Heart left ventricle (tissue), 16 donors: ENCODE measurements around the gene MXRA7. TPM values are rescaled to one million over a fixed set of nuclear protein-coding genes. Genes with fewer than 3 reads are reported as not detected.
A peak's percentile ranks its signal among the peaks of the same experiment; 100 is the strongest.
"Not testable (repeated sequence)": the region's sequence is repeated elsewhere in the genome, so short reads cannot be mapped to it uniquely, and the experiment has no call there.

ENCODE experiments used
- ATAC-seq, 4 donors: fragments of 200-7000 bp; cut with Tn5 transposase; one replicate each; pipeline ENCODE4 v1.9.1; 2020 to 2022; ENCODE audit warnings: moderate library complexity in 4 of 4, mild to moderate bottlenecking in 3 of 4, moderate number of reproducible peaks in 1 of 4
- DNase-seq, 5 donors: peaks; one replicate each; pipeline ENCODE4 v3.0.0-alpha.2; 2020
- H3K27ac ChIP-seq, 12 donors: fragments of 200-600 bp; sonication (generic) in 4 of 12; one replicate each; pipeline versions ENCODE4 v1.5.0 to v1.8.0; 2016 to 2022; ENCODE audit warnings: mild to moderate bottlenecking in 2 of 12
- H3K27me3 ChIP-seq, 9 donors: fragments of 200-600 bp; sonication (generic) in 2 of 9; one replicate each; pipeline versions ENCODE4 v1.5.1 to v1.8.0; 2016 to 2022; ENCODE audit warnings: mild to moderate bottlenecking in 3 of 9
- H3K36me3 ChIP-seq, 9 donors: fragments of 200-600 bp; sonication (generic) in 2 of 9; one replicate each; pipeline versions ENCODE4 v1.5.0 to v1.8.0; 2018 to 2022; ENCODE audit warnings: mild to moderate bottlenecking in 2 of 9
- H3K4me1 ChIP-seq, 12 donors: fragments of 200-600 bp; sonication (generic) in 4 of 12; one replicate each; pipeline versions ENCODE4 v1.5.0 to v1.8.0; 2016 to 2022; ENCODE audit warnings: mild to moderate bottlenecking in 3 of 12
- H3K4me3 ChIP-seq, 12 donors: fragments of 200-600 bp; sonication (generic) in 4 of 12; one replicate each; pipeline versions ENCODE4 v1.5.0 to v1.8.0; 2017 to 2022; ENCODE audit warnings: mild to moderate bottlenecking in 9 of 12, moderate library complexity in 4 of 12
- H3K9me3 ChIP-seq, 12 donors: fragments of 200-600 bp; sonication (generic) in 4 of 12; one replicate each; pipeline versions ENCODE4 v1.5.0 to v1.8.0; 2016 to 2022; ENCODE audit warnings: mild to moderate bottlenecking in 1 of 12
- POLR2A ChIP-seq, 2 donors: fragments of 450-650 bp; IDR thresholded peaks; one replicate each; pipeline ENCODE4 v1.6.1; 2017; ENCODE audit warnings: antibody characterized with exemption in 2 of 2, mild to moderate bottlenecking in 2 of 2, moderate library complexity in 2 of 2
- WGBS, 4 donors: extraction: QIAGEN DNeasy Blood & Tissue Kit in 2 of 4; methylation state at CpG; one replicate each; pipeline versions ENCODE4 v1.1.5 to v1.1.7; 2013 to 2018; 5-methylcytosine and 5-hydroxymethylcytosine counted together
- intact Hi-C, 10 donors: fragments of 100-400 bp; cut with DNase I; formaldehyde crosslinking; loops; one replicate each; pipeline versions ENCODE4 v1.11.1 to v1.14.2; 2022
- polyA plus RNA-seq, 2 donors: library from polyadenylated mRNA; stranded (reverse); fragments of 200-250 nt; gene quantifications; one replicate each; pipeline ENCODE4 v1.2.3, GENCODE V29; 2013
- total RNA-seq, 9 donors: library from RNA; depleted of rRNA in 2 of 9; stranded (reverse); fragments of >200 nt in 2 of 9; fragmentation: NEBNext Ultra II Directional in 3 of 9; extraction: Animal tissue kit (Norgen Biotek cat#: 25700) in 3 of 9; gene quantifications; one replicate each; pipeline versions ENCODE4 v1.1.0 to v1.2.4, GENCODE V29; 2016 to 2023
- TF ChIP-seq, protein P1 (sequence below), 12 donors: fragments of 200-600 bp; sonication (generic) in 4 of 12; IDR thresholded peaks; one replicate each; pipeline versions ENCODE4 v1.5.0 to v1.8.0; 2018 to 2022; ENCODE audit warnings: antibody characterized with exemption in 12 of 12, mild to moderate bottlenecking in 5 of 12
- donor health status: ischemic (EF 13 %, LVEDD 7.1; RV severe dilation, severe dysfunction).
- donor health status: healthy with polysubstance abuse.
- donor health status: DM: no; HTN: yes; CAD: no.
- donor health status: DM: no; HTN: no; CAD: no.
- donor health status: ischemic (EF 25% LVEDD 6.9; RV normal size, moderate dysfunction).
- donor health status: ischemic (EF 25% LVEDD 5.7; RV mildly dilated, moderate dysfunction).
- donor health status: healthy.
- donor health status: DM: yes; HTN: yes; CAD: no.
- donor health status: ischemic (EF 35%, LVEDD 5.7; RV mildly dilated, moderate dysfunction).
- donor health status: nonischemic (EF 11% LVEDD 7.7; RV severe dilation, severe dysfunction).
- donor health status: DM: yes; HTN: yes; CAD: no.
- donor health status: PGD.
- donor health status: ischemic (EF 29% LVEDD 5.4; RV normal size, mild dysfunction).
- donor health status: nonischemic (EF 23%, LVEDD 6.1; RV moderate dilation, normal function).

The MXRA7 gene
- total and polyA plus RNA-seq, 11 donors: 240 to 539 (median 460) TPM

- DNase-seq (peak; percentile 80 to 87 (median 84)), ATAC-seq (peak; percentile 77 to 84 (median 82))
- Histone ChIP-seq H3K9me3 (no peaks in the 10 kb centered on the region), H3K4me1 (peaks cover 32 to 95% (median 76%) of the 10 kb centered on the region in 12 donors), H3K27me3 (no peaks in the 10 kb centered on the region), H3K4me3 (peak overlapping the region in 11 of 12 donors; percentile 14 to 57 (median 47)), H3K27ac (peak overlapping the region; percentile 90 to 99 (median 96)), H3K36me3 (peaks cover 0 to 6% (median 0%) of the 10 kb centered on the region in 9 donors)
- intact Hi-C loops: loop anchor here in 1 of 10 donors (1.0 kb wide), 1 partner anchor 8 kb away; no protein-coding TSS in a partner anchor
- WGBS, 4 donors: 11 to 20% (median 13%) methylated on average over 32 to 33 of the region's 33 CpGs
- TF ChIP-seq POLR2A (IDR thresholded peaks at IDR 0.05): peak; percentile 61 to 67
- TF ChIP-seq, protein P1, sequence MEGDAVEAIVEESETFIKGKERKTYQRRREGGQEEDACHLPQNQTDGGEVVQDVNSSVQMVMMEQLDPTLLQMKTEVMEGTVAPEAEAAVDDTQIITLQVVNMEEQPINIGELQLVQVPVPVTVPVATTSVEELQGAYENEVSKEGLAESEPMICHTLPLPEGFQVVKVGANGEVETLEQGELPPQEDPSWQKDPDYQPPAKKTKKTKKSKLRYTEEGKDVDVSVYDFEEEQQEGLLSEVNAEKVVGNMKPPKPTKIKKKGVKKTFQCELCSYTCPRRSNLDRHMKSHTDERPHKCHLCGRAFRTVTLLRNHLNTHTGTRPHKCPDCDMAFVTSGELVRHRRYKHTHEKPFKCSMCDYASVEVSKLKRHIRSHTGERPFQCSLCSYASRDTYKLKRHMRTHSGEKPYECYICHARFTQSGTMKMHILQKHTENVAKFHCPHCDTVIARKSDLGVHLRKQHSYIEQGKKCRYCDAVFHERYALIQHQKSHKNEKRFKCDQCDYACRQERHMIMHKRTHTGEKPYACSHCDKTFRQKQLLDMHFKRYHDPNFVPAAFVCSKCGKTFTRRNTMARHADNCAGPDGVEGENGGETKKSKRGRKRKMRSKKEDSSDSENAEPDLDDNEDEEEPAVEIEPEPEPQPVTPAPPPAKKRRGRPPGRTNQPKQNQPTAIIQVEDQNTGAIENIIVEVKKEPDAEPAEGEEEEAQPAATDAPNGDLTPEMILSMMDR (IDR thresholded peaks at IDR 0.05): no peak
Measured at GRCh38 chr17:76700617-76701470, 9.9 kb downstream of the MXRA7 start.

DNA sequence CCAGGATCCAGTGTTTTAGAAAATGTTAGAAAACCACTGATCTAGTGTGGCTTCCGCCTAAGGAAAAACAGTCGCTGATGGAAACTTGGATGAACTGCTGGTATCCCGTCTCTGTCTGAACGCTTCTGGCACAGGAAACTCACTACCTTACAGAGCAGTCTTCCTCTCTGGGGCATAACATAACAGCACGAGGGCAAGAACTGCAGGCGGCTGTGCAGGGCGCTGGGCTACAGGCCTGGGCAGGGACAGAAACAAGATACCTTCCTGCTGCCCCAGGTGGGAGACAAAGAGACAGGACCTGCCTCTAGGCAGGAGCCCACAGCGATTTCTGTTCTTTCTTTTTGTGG lies 10.5 kb downstream of the MXRA7 start:
- no peaks in the 10 kb centered on the region for H3K27me3 ChIP-seq
- H3K9me3 ChIP-seq: no peaks in the 10 kb centered on the region
- TF ChIP-seq, protein P1 (IDR thresholded peaks at IDR 0.05): no peak
- TF ChIP-seq POLR2A (IDR thresholded peaks at IDR 0.05): no peak
- H3K4me3 ChIP-seq: peak overlapping the region in 8 of 12 donors; percentile 42 to 57 (median 48)
- DNase-seq: no peak
- peaks cover 32 to 95% (median 79%) of the 10 kb centered on the region in 12 donors for H3K4me1 ChIP-seq
- WGBS, 4 donors: 7 to 26% (median 15%) methylated on average over 8 of the region's 8 CpGs
- intact Hi-C loops: no loop called here
- peaks cover 0 to 9% (median 0%) of the 10 kb centered on the region in 9 donors for H3K36me3 ChIP-seq
- peak; percentile 5 to 20 (median 12) for ATAC-seq
- H3K27ac ChIP-seq: peak overlapping the region; percentile 90 to 99 (median 96)

DNA sequence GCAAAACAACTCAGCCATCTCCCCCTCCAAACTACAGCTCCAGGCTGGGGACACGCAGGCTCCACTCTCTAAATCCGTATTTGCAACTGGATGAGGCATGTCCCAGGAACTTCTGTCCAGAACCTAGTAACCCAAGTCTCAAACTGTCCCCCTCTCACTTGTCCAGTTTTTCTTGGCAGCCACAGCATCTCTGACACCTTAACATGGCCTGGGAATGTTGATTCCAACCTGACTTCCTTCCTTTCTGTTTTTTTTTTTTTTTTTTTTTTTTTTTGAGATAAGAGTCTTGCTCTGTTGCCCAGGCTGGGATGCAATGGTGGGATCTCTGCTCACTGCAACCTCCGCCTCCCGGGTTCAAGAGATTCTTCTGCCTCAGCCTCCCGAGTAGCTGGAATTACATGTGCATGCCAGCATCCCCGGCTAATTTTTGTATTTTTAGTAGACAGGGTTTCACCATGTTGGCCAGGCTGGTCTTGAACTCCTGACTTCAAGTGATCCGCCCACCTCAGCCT lies 12.2 kb downstream of the MXRA7 start:
- H3K9me3 ChIP-seq, H3K27me3 ChIP-seq, H3K36me3 ChIP-seq, H3K4me3 ChIP-seq, ATAC-seq, intact Hi-C loops: not testable (repeated sequence)
- H3K27ac ChIP-seq: peak overlapping the region; percentile 80 to 99 (median 94)
- peak in 1 of 5 donors; percentile 24 for DNase-seq
- H3K4me1 ChIP-seq: peaks cover 32 to 100% (median 88%) of the 10 kb centered on the region in 12 donors
- 51 to 61% (median 57%) methylated on average over 7 of the region's 7 CpGs for WGBS, 4 donors

GRCh38 chr17:76697702-76698465 lies 12.9 kb downstream of the MXRA7 start:
- Histone ChIP-seq H3K9me3 (no peaks in the 10 kb centered on the region), H3K27me3 (no peaks in the 10 kb centered on the region), H3K27ac (peak overlapping the region; percentile 80 to 99 (median 94)), H3K4me1 (peaks cover 32 to 100% (median 87%) of the 10 kb centered on the region in 12 donors), H3K4me3 (peak overlapping the region in 1 of 12 donors; percentile 24), H3K36me3 (peaks cover 0 to 9% (median 0%) of the 10 kb centered on the region in 9 donors)
- peak; percentile 6 to 43 (median 28) for ATAC-seq
- intact Hi-C loops: no loop called here
- TF ChIP-seq, protein P1 (IDR thresholded peaks at IDR 0.05): no peak
- TF ChIP-seq POLR2A (IDR thresholded peaks at IDR 0.05): peak in 1 of 2 donors; percentile 15
- WGBS, 4 donors: 26 to 35% (median 27%) methylated on average over 14 to 17 of the region's 17 CpGs
- DNase-seq: peak in 4 of 5 donors; percentile 60 to 72 (median 64)
